HG02852 (cell line): ENCODE results near the gene SCUBE1.
"Not testable (repeated sequence)": the region's sequence is repeated elsewhere in the genome, so short reads cannot be mapped to it uniquely, and the experiment has no call there.

Source experiments
- ATAC-seq: cut with Tn5 transposase; IDR thresholded peaks from one replicate; pipeline ENCODE4 v1.9.1; 2021; ENCODE audit warnings: mild to moderate bottlenecking, moderate library complexity; ENCODE audit not compliant: unreplicated experiment

The SCUBE1 gene

GRCh38 chr22:43360576-43360975, 17.4 kb upstream of the SCUBE1 start:
- no peak for ATAC-seq

GRCh38 chr22:43356881-43357280, 13.7 kb upstream of the SCUBE1 start:
- no peak for ATAC-seq

GRCh38 chr22:43355688-43356087, 12.5 kb upstream of the SCUBE1 start:
- ATAC-seq = not testable (repeated sequence)

- no peak for ATAC-seq
These were observed 8.8 kb upstream of the SCUBE1 start for GRCh38 chr22:43351966-43352345.

GRCh38 chr22:43349636-43350035, 6.5 kb upstream of the SCUBE1 start:
- ATAC-seq = no peak

- ATAC-seq = no peak
These were observed 3.4 kb upstream of the SCUBE1 start for GRCh38 chr22:43346521-43346929.

- ATAC-seq = no peak
These were observed 2.7 kb upstream of the SCUBE1 start for GRCh38 chr22:43345761-43346301.

- ATAC-seq = no peak
These were observed 2.2 kb upstream of the SCUBE1 start for GRCh38 chr22:43345356-43345755.

GRCh38 chr22:43344520-43344787, 1.3 kb upstream of the SCUBE1 start:
- no peak for ATAC-seq

GRCh38 chr22:43343670-43344519, 723 bp upstream of the SCUBE1 start:
- no peak for ATAC-seq

GRCh38 chr22:43342347-43343261, 568 bp downstream of the SCUBE1 start:
- ATAC-seq = no peak

GRCh38 chr22:43341565-43341964, 1.6 kb downstream of the SCUBE1 start:
- ATAC-seq = no peak

- ATAC-seq = no peak
These were observed 4.3 kb downstream of the SCUBE1 start for GRCh38 chr22:43338766-43339345.

- ATAC-seq = no peak
These were observed 5.2 kb downstream of the SCUBE1 start for GRCh38 chr22:43337946-43338345.

- ATAC-seq = no peak
These were observed 5.8 kb downstream of the SCUBE1 start for GRCh38 chr22:43337385-43337784.

GRCh38 chr22:43334378-43334777, 8.8 kb downstream of the SCUBE1 start:
- no peak for ATAC-seq

- no peak for ATAC-seq
These were observed 9.2 kb downstream of the SCUBE1 start for GRCh38 chr22:43333978-43334377.

GRCh38 chr22:43333156-43333555, 10.0 kb downstream of the SCUBE1 start:
- ATAC-seq = no peak

GRCh38 chr22:43331698-43332097, 11.5 kb downstream of the SCUBE1 start:
- no peak for ATAC-seq

- ATAC-seq = no peak
These were observed 12.1 kb downstream of the SCUBE1 start for GRCh38 chr22:43331069-43331451.
